ENCODE measurements around the gene GCNT2. TPM values are rescaled to one million over a fixed set of nuclear protein-coding genes. Genes with fewer than 3 reads are reported as not detected.

The GCNT2 gene
- total RNA-seq, 1 donor from 2014 or later = 71.1 TPM

DNA sequence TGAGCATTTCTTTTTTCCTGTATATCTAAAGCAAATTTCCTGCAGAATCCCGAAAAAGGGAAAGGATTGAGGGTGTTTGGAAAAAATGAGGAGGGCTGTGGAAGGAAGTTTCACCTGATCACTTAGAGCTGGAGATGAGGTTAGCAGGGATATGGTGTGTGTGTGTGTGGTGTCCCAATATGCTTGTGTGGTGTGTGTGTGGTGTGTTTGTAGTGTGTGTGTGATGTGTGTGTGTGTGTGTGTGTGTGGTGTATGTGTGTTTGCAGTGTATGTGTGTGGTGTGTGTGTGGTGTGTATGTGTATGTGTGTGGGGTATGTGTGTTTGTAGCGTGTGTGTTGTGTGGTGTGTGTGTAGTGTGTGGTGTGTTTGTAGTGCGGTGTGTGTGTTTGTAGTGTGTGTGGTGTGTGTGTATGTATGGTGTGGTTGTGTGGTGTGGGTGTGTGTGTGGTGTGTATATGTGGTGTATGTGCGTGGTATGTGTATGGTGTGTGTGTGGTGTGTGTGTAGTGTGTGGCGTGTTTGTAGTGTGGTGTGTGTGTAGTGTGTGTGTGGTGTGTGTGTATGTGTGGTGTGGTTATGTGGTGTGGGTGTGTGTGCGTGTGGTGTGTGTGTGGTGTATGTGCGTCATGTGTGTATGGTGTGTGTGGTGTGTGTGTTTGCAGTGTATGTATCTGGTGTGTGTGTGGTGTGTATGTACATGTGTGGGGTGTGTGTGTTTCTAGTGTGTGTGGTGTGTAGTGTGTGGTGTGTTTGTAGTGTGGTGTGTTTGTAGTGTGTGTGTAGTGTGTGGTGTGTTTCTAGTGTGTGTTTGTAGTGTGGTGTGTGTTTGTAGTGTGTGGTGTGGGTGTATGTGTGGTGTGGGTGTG, 67.6 kb downstream of the GCNT2 start:
- Mint-ChIP-seq H3K4me1 (ENCODE audit: unreplicated experiment) (peaks cover 48% of the 10 kb centered on the region), H3K27me3 (ENCODE audit: unreplicated experiment) (peaks cover 5% of the 10 kb centered on the region), H3K36me3 (ENCODE audit: low read depth, unreplicated experiment) (peaks cover 37% of the 10 kb centered on the region), H3K27ac (ENCODE audit: unreplicated experiment) (no peak overlapping the region), H3K9me3 (ENCODE audit: unreplicated experiment) (no peaks in the 10 kb centered on the region), H3K4me3 (ENCODE audit: unreplicated experiment) (no peak overlapping the region)
- no peak for DNase-seq (ENCODE audit: low spot score)
- no peak for TF ChIP-seq CTCF (IDR thresholded peaks at IDR 0.05; ENCODE audit: unreplicated experiment)

GRCh38 chr6:10589429-10589727, 68.2 kb downstream of the GCNT2 start:
- Mint-ChIP-seq H3K4me3 (ENCODE audit: unreplicated experiment) (no peak overlapping the region), H3K27me3 (ENCODE audit: unreplicated experiment) (peaks cover 5% of the 10 kb centered on the region), H3K4me1 (ENCODE audit: unreplicated experiment) (peaks cover 47% of the 10 kb centered on the region), H3K27ac (ENCODE audit: unreplicated experiment) (no peak overlapping the region), H3K36me3 (ENCODE audit: low read depth, unreplicated experiment) (peaks cover 37% of the 10 kb centered on the region), H3K9me3 (ENCODE audit: unreplicated experiment) (no peaks in the 10 kb centered on the region)
- no peak for DNase-seq (ENCODE audit: low spot score)
- TF ChIP-seq CTCF (IDR thresholded peaks at IDR 0.05; ENCODE audit: unreplicated experiment) = no peak

DNA sequence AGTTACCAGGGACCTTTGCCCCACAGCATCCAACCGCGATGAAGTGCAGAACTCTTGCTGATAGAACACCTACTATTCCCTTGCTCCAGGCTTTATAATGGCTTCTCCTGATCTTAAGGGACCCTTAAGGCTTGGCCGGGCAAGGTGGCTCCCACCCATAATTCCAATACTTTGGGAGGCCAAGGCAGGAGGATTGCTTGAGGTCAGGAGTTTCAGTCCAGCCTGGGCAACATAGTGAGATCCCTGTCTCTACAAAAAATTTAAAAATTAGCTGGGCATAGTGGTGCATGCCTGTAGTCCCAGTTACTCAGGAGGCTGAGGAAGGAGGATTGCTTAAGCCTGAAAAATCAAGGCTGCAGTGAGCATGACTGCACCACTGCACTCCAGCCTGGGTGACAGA, 68.8 kb downstream of the GCNT2 start:
- no peak for DNase-seq (ENCODE audit: low spot score)
- no peak for TF ChIP-seq CTCF (IDR thresholded peaks at IDR 0.05; ENCODE audit: unreplicated experiment)
- no peak overlapping the region for H3K4me3 Mint-ChIP-seq (ENCODE audit: unreplicated experiment)
- peaks cover 5% of the 10 kb centered on the region for H3K27me3 Mint-ChIP-seq (ENCODE audit: unreplicated experiment)
- no peak overlapping the region for H3K27ac Mint-ChIP-seq (ENCODE audit: unreplicated experiment)
- peaks cover 45% of the 10 kb centered on the region for H3K4me1 Mint-ChIP-seq (ENCODE audit: unreplicated experiment)
- H3K36me3 Mint-ChIP-seq (ENCODE audit: low read depth, unreplicated experiment) = peaks cover 35% of the 10 kb centered on the region
- H3K9me3 Mint-ChIP-seq (ENCODE audit: unreplicated experiment) = no peaks in the 10 kb centered on the region

GRCh38 chr6:10591422-10592160, 70.4 kb downstream of the GCNT2 start:
- no peak overlapping the region for H3K27ac Mint-ChIP-seq (ENCODE audit: unreplicated experiment)
- peaks cover 21% of the 10 kb centered on the region for H3K36me3 Mint-ChIP-seq (ENCODE audit: low read depth, unreplicated experiment)
- H3K4me1 Mint-ChIP-seq (ENCODE audit: unreplicated experiment) = peaks cover 37% of the 10 kb centered on the region
- no peak for TF ChIP-seq CTCF (IDR thresholded peaks at IDR 0.05; ENCODE audit: unreplicated experiment)
- DNase-seq (ENCODE audit: low spot score) = no peak
- peaks cover 3% of the 10 kb centered on the region for H3K27me3 Mint-ChIP-seq (ENCODE audit: unreplicated experiment)
- no peaks in the 10 kb centered on the region for H3K9me3 Mint-ChIP-seq (ENCODE audit: unreplicated experiment)
- no peak overlapping the region for H3K4me3 Mint-ChIP-seq (ENCODE audit: unreplicated experiment)

Measured in endothelial cell (in vitro differentiated cells).